Inflammatory macrophage (primary cell): ENCODE measurements around the gene HOXA10.

ENCODE experiments used
- DNase-seq, 2 donors: peaks; one replicate each; pipeline ENCODE4 v3.0.0-alpha.2; 2020 to 2022

Gene HOXA10

DNA sequence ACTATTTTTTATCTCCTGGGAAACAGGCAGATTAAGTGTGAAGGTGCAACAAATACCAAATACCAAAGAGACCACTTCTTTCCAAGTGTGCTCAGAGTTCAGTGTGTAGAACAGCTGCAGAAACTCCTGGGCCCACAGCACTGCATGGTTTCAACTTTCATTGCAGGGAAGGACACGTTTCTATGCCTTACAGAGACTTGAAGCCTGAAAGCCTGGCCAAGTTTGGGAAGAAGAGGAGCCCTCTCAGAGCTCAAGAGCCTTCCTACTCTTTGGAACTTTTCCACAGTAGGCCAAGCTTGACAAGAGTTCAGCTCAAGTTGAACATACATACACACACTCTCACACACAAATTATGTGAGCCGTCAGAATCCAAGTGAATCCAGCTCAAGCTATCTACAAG is 46.1 kb downstream of the HOXA10 start:
- DNase-seq = no peak

DNA sequence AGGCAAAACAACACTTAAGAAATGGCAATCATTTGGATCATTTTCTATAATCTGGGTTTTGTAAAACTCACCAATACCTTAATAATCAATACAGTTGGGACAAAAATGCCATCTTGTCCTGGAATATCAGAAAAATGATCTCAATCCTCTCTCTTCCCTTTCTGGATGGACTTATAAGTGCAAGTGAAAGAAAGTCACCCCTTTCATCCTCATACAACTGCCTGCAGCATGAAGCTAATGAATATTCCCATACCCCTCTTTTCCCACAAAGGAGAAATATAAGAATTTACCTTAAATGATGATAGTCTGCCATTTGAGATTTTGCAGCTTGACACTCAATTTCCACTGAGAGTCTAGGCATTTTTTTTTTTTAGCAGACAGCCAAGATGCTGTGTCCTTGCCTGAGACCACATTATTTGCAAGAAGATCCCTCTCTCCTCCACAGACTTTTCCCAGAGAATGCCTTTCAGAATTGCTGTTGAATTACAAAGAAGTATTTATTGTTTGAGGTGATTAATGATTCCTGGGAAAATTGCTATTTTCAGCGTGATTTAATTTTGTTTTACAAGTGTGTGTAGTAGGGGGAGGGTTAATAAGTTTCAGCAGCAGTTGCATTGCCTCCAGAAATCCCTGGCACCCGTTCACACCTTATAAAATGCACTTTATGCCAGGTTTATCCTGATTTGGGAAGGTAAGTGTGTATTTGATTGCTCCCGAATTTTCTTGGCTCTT is 47.4 kb downstream of the HOXA10 start:
- no peak for DNase-seq

- DNase-seq = no peak
Observed at GRCh38 chr7:27125986-27126394, 48.1 kb downstream of the HOXA10 start.

- DNase-seq = no peak
Observed at GRCh38 chr7:27124902-27125689, 49.0 kb downstream of the HOXA10 start.

DNA sequence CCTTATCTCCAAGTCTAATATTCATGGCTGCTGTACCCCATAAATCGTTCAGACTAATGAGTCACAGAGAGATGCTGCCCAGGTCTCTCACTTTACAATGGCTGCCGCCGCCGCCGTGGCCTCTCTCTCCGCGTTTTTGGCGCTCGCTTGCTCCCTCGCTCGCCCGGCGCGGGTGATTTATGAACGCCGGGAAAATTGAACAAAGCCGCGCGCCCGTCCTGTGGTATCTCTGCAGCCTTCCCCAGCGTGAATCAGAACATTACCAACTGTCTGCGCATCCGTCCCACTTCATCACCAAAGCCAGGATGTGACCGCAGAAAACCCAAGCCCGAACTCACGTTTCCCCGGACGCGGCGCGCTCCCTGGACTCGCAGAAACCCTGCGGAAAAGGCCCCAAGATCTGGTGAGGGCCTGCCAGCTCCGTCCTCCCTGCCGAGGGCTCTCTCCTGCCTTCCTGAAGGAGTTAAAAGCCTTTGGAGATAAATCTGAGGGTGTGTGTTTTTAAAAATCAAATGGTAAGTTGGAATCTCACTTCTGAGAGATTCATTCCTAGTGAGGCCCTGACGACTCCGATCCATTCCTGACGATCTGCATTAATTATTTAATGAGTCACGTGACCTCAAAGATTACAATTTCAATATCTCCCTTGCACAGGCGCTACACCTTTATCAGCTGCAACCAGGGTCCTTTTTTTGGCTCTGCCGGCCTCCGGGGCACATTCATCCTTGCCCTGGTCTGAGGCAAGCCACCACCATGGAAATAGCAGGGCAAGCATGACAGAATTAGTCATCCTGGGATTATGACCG is 49.8 kb downstream of the HOXA10 start:
- no peak for DNase-seq

GRCh38 chr7:27123477-27124053 is 50.6 kb downstream of the HOXA10 start:
- no peak for DNase-seq

- DNase-seq = no peak
Observed at GRCh38 chr7:27123007-27123476, 51.1 kb downstream of the HOXA10 start.

DNA sequence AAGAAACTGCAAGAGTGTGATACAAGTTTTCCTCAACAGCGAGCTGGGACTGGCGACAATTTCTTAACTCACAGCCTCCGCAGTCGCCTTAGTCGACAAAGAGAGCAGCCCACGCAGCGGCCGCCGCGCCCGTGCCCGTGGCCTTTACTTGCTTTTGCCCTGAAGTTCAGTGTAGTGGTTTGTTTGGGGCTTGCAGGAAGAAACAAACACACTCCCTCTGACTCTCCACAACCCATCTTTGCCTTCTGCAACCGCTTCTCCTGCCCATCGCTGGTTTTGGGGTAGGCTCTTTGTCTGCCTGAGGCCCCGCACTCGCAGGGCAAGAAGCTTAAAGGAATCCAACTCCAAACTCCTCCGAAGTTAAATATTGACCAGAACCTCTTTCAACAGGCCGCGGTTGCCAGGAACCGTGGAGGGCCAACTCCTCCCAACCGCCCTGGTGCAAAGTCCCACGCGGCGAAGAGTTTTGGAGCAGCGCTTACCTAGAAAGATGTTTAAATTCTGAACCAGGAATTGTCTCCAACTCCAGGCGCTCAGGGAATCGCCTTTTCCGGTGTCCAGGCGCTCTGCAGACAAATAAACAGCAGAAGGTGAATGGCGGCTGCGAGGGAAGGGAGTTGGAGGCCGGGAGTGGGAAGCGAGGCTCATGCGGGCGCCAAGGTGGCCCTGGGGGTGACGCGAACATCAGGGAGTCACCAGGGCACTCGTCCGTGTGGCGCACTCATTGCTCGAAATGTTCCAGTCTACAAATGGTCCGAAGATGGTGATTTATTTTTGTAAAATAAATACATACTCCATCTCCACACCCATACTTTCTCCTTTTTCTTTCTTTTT is 51.8 kb downstream of the HOXA10 start:
- no peak for DNase-seq

DNA sequence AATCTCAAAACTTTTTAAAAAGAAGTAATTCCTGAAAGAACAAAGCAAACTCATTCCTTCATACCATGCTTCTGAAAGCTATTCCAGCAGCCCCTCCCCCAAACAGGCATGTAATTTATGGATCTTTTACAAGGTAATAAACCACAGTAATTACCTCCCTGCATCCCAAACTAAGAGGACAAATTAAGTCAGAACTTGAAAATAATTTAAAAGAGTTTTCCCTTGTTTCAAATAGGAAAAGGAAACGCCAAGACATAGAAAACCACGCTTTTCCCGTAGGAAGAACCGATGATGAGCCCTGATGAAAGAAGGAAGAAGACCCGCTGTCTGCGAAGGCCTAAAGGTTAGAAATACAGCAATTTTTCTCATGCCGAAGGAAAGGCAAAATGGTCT is 52.4 kb downstream of the HOXA10 start:
- no peak for DNase-seq
